Measurements from ENCODE around the gene PRKCA. TPM values are rescaled to one million over a fixed set of nuclear protein-coding genes. Genes with fewer than 3 reads are reported as not detected.

Gene PRKCA
- total and polyA plus RNA-seq, 2 experiments from 2014 or later, result 6.4 to 35.4 TPM

GRCh38 chr17:66548659-66549310 lies 246.4 kb downstream of the PRKCA start:
- DNase-seq (ENCODE audit: low spot score) (no peak), ATAC-seq (peak; percentile 14)
- H3K4me1 ChIP-seq (ENCODE audit: insufficient read depth), result peaks cover 25% of the 10 kb centered on the region
- TF ChIP-seq JUNB (IDR thresholded peaks at IDR 0.05; ENCODE audit: unreplicated experiment), result no peak
- no peaks in the 10 kb centered on the region for H3K79me2 ChIP-seq (replicated peaks; ENCODE audit: insufficient read depth)
- H2AFZ ChIP-seq, result no peak overlapping the region
- no peaks in the 10 kb centered on the region for H3K36me3 ChIP-seq (ENCODE audit: insufficient read depth)
- H3K9me2 ChIP-seq (ENCODE audit: insufficient read depth), result no peaks in the 10 kb centered on the region
- peaks cover 34% of the 10 kb centered on the region for H3K4me1 Mint-ChIP-seq
- peaks cover 16% of the 10 kb centered on the region for H3K9me3 Mint-ChIP-seq
- peaks cover 17% of the 10 kb centered on the region for H3K36me3 Mint-ChIP-seq (ENCODE audit: low read depth)
- peak overlapping the region; percentile 98; the same call in 1 of the 2 replicates for H3K27ac Mint-ChIP-seq
- no peaks in the 10 kb centered on the region for H3F3A ChIP-seq (replicated peaks; ENCODE audit: low read depth)
- H3K27me3 ChIP-seq (ENCODE audit: insufficient read depth), result no peaks in the 10 kb centered on the region
- peaks cover 7% of the 10 kb centered on the region for H3K27me3 Mint-ChIP-seq (ENCODE audit: insufficient read depth, low read depth, poor library complexity)
- no peak overlapping the region for H3K4me3 ChIP-seq
- H3K4me2 ChIP-seq, result peak overlapping the region; percentile 21; the same call in 1 of the 2 replicates
- peak overlapping the region; percentile 91 for H3K27ac ChIP-seq (ENCODE audit: low read depth)
- no peaks in the 10 kb centered on the region for H4K20me1 ChIP-seq (replicated peaks; ENCODE audit: insufficient read depth)
- no peak overlapping the region for H3K4me3 Mint-ChIP-seq

DNA sequence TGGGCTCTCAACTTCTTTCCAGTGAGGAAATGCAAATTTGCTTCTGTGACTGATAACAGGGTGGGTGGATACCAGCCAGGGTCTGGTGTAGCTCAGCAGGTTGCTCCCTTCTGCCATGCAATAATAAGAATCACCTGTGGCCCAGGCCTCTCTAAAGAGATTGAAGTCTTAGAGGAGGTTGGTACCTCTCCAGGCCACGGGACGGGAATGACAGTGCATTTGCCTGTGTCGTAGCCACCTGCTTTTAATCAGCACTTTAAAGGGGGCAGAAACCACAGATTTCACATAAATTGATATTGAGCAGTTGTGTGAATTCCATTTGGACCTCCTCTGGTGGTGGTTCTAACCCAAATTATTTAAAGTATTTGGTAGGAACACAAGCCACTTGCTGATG lies 246.9 kb downstream of the PRKCA start:
- DNase-seq (ENCODE audit: low spot score), result peak; percentile 53
- TF ChIP-seq, protein P1, sequence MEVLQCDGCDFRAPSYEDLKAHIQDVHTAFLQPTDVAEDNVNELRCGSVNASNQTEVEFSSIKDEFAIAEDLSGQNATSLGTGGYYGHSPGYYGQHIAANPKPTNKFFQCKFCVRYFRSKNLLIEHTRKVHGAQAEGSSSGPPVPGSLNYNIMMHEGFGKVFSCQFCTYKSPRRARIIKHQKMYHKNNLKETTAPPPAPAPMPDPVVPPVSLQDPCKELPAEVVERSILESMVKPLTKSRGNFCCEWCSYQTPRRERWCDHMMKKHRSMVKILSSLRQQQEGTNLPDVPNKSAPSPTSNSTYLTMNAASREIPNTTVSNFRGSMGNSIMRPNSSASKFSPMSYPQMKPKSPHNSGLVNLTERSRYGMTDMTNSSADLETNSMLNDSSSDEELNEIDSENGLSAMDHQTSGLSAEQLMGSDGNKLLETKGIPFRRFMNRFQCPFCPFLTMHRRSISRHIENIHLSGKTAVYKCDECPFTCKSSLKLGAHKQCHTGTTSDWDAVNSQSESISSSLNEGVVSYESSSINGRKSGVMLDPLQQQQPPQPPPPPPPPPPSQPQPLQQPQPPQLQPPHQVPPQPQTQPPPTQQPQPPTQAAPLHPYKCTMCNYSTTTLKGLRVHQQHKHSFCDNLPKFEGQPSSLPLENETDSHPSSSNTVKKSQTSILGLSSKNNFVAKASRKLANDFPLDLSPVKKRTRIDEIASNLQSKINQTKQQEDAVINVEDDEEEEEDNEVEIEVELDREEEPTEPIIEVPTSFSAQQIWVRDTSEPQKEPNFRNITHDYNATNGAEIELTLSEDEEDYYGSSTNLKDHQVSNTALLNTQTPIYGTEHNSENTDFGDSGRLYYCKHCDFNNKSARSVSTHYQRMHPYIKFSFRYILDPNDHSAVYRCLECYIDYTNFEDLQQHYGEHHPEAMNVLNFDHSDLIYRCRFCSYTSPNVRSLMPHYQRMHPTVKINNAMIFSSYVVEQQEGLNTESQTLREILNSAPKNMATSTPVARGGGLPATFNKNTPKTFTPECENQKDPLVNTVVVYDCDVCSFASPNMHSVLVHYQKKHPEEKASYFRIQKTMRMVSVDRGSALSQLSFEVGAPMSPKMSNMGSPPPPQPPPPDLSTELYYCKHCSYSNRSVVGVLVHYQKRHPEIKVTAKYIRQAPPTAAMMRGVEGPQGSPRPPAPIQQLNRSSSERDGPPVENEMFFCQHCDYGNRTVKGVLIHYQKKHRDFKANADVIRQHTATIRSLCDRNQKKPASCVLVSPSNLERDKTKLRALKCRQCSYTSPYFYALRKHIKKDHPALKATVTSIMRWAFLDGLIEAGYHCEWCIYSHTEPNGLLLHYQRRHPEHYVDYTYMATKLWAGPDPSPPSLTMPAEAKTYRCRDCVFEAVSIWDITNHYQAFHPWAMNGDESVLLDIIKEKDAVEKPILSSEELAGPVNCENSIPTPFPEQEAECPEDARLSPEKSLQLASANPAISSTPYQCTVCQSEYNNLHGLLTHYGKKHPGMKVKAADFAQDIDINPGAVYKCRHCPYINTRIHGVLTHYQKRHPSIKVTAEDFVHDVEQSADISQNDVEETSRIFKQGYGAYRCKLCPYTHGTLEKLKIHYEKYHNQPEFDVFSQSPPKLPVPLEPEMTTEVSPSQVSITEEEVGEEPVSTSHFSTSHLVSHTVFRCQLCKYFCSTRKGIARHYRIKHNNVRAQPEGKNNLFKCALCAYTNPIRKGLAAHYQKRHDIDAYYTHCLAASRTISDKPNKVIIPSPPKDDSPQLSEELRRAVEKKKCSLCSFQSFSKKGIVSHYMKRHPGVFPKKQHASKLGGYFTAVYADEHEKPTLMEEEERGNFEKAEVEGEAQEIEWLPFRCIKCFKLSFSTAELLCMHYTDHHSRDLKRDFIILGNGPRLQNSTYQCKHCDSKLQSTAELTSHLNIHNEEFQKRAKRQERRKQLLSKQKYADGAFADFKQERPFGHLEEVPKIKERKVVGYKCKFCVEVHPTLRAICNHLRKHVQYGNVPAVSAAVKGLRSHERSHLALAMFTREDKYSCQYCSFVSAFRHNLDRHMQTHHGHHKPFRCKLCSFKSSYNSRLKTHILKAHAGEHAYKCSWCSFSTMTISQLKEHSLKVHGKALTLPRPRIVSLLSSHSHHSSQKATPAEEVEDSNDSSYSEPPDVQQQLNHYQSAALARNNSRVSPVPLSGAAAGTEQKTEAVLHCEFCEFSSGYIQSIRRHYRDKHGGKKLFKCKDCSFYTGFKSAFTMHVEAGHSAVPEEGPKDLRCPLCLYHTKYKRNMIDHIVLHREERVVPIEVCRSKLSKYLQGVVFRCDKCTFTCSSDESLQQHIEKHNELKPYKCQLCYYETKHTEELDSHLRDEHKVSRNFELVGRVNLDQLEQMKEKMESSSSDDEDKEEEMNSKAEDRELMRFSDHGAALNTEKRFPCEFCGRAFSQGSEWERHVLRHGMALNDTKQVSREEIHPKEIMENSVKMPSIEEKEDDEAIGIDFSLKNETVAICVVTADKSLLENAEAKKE (CRISPR knock-in tag; IDR thresholded peaks at IDR 0.05), result no peak
- TF ChIP-seq CTCF (conservative IDR thresholded peaks at IDR 0.05; ENCODE audit: low read depth in 2 of 2) (no peak), REST (IDR thresholded peaks at IDR 0.05; ENCODE audit: unreplicated experiment) (no peak), ZNF114 (CRISPR knock-in tag; IDR thresholded peaks at IDR 0.05) (no peak), STAT1 (IDR thresholded peaks at IDR 0.05; ENCODE audit: unreplicated experiment) (no peak), POLR2AphosphoS5 (IDR thresholded peaks at IDR 0.05; ENCODE audit: low read depth) (no peak), ZNF331 (CRISPR knock-in tag; IDR thresholded peaks at IDR 0.05; ENCODE audit: low read depth) (no peak), NANOG (IDR thresholded peaks at IDR 0.05; ENCODE audit: borderline replicate concordance) (no peak), EZH2phosphoT487 (IDR thresholded peaks at IDR 0.05; ENCODE audit: unreplicated experiment) (no peak), JUNB (IDR thresholded peaks at IDR 0.05; ENCODE audit: unreplicated experiment) (no peak)

More for the DNA sequence above, 246.9 kb downstream of the PRKCA start:
- Mint-ChIP-seq H3K9me3 (peaks cover 16% of the 10 kb centered on the region), H3K4me1 (peaks cover 34% of the 10 kb centered on the region), H3K36me3 (ENCODE audit: low read depth) (peaks cover 17% of the 10 kb centered on the region), H3K4me3 (no peak overlapping the region), H3K27me3 (ENCODE audit: insufficient read depth, low read depth, poor library complexity) (peaks cover 7% of the 10 kb centered on the region), H3K27ac (peak overlapping the region; percentile 98)
- peak overlapping the region; percentile 21 for H3K4me2 ChIP-seq
- H3K9me2 ChIP-seq (ENCODE audit: insufficient read depth), result no peaks in the 10 kb centered on the region
- no peaks in the 10 kb centered on the region for H3K27me3 ChIP-seq (ENCODE audit: insufficient read depth)
- no peaks in the 10 kb centered on the region for H3K79me2 ChIP-seq (replicated peaks; ENCODE audit: insufficient read depth)
- ATAC-seq, result peak; percentile 81
- H3K4me1 ChIP-seq (ENCODE audit: insufficient read depth), result peaks cover 25% of the 10 kb centered on the region
- no peak overlapping the region for H2AFZ ChIP-seq
- H3K4me3 ChIP-seq, result no peak overlapping the region
- no peaks in the 10 kb centered on the region for H3F3A ChIP-seq (replicated peaks; ENCODE audit: low read depth)
- H3K36me3 ChIP-seq (ENCODE audit: insufficient read depth), result no peaks in the 10 kb centered on the region
- H4K20me1 ChIP-seq (replicated peaks; ENCODE audit: insufficient read depth), result no peaks in the 10 kb centered on the region
- H3K27ac ChIP-seq (ENCODE audit: low read depth), result peak overlapping the region; percentile 91
